Esophagus squamous epithelium (tissue), 5 donors: ENCODE measurements around the gene PFDN5. TPM values are rescaled to one million over a fixed set of nuclear protein-coding genes. Genes with fewer than 3 reads are reported as not detected.

ENCODE experiments used
- DNase-seq: peaks from one replicate; lab custom pipeline; 2025; lab: John Stamatoyannopoulos, UW
- H3K27ac ChIP-seq, 4 donors: fragments of 200-600 bp; sonication (generic); one replicate each; pipeline ENCODE4 v1.5.1; 2016 to 2019; ENCODE audit warnings: mild to moderate bottlenecking in 1 of 4
- H3K27me3 ChIP-seq, 4 donors: fragments of 200-600 bp; sonication (generic); 1 replicate in 3 of 4; 2 replicates in 1 of 4; pipeline versions ENCODE4 v1.5.1 to v1.6.0; 2017 to 2021; ENCODE audit warnings: antibody characterized with exemption in 1 of 4
- H3K36me3 ChIP-seq, 3 donors: fragments of 200-600 bp; sonication (generic); one replicate each; pipeline ENCODE4 v1.5.1; 2016 to 2019
- H3K4me1 ChIP-seq, 3 donors: fragments of 200-600 bp; sonication (generic); one replicate each; pipeline ENCODE4 v1.5.1; 2017 to 2019
- H3K4me3 ChIP-seq, 4 donors: fragments of 200-600 bp; sonication (generic); 1 replicate in 3 of 4; 2 replicates in 1 of 4; pipeline ENCODE4 v1.5.1; 2016 to 2019; ENCODE audit warnings: mild to moderate bottlenecking in 2 of 4, moderate library complexity in 1 of 4
- H3K9me3 ChIP-seq, 3 donors: fragments of 200-600 bp; sonication (generic); one replicate each; pipeline ENCODE4 v1.5.1; 2016 to 2019
- CTCF ChIP-seq, 6 experiments: fragments of 450-650 bp in 4 of 6; fragments of 200-600 bp in 2 of 6; sonication (generic) in 2 of 6; IDR thresholded peaks; one replicate each; pipeline ENCODE4 v1.5.1; 2016 to 2019; ENCODE audit warnings: antibody characterized with exemption in 6 of 6, mild to moderate bottlenecking in 4 of 6, moderate library complexity in 4 of 6
- POLR2A ChIP-seq, 4 donors: fragments of 450-650 bp; IDR thresholded peaks; one replicate each; pipeline ENCODE4 v1.6.1; 2017; ENCODE audit warnings: antibody characterized with exemption in 4 of 4, mild to moderate bottlenecking in 4 of 4, moderate library complexity in 3 of 4
- WGBS, 2 donors: methylation state at CpG; one replicate each; pipeline ENCODE4 v1.1.5; 2018; 5-methylcytosine and 5-hydroxymethylcytosine counted together
- intact Hi-C: fragments of 100-400 bp; cut with DNase I; formaldehyde crosslinking; loops from one replicate; pipeline ENCODE4 v1.15.0; 2022
- total RNA-seq, 4 donors: library from RNA; depleted of rRNA; stranded (reverse); fragments of >200 nt; gene quantifications; one replicate each; pipeline ENCODE4 v1.1.0, GENCODE V29; 2016
- donor health status: DM: yes; HTN: yes; CAD: no.

The PFDN5 gene
- total RNA-seq, 4 donors from 2014 or later: 203 to 638 (median 324) TPM

- Histone ChIP-seq H3K4me1 (no peaks in the 10 kb centered on the region), H3K4me3 (no peak overlapping the region), H3K36me3 (no peaks in the 10 kb centered on the region), H3K27me3 (peaks cover 0 to 66% (median 0%) of the 10 kb centered on the region in 4 donors), H3K9me3 (no peaks in the 10 kb centered on the region), H3K27ac (no peak overlapping the region)
- intact Hi-C loops: no loop called here
- 29 to 33% methylated on average over 9 to 10 of the region's 11 CpGs for WGBS, 2 donors
- no peak for DNase-seq
- no peak for TF ChIP-seq POLR2A (IDR thresholded peaks at IDR 0.05)
- TF ChIP-seq CTCF (IDR thresholded peaks at IDR 0.05): no peak
Observed at GRCh38 chr12:53338017-53338416, 42.7 kb downstream of the PFDN5 start.

GRCh38 chr12:53338916-53339315 is 43.6 kb downstream of the PFDN5 start:
- Histone ChIP-seq H3K4me3 (no peak overlapping the region), H3K4me1 (no peaks in the 10 kb centered on the region), H3K27ac (no peak overlapping the region), H3K36me3 (no peaks in the 10 kb centered on the region), H3K27me3 (peaks cover 0 to 57% (median 0%) of the 10 kb centered on the region in 4 donors), H3K9me3 (no peaks in the 10 kb centered on the region)
- 0 to 64% methylated on average over 1 to 2 of the region's 6 CpGs for WGBS, 2 donors
- no peak for DNase-seq
- intact Hi-C loops: no loop called here
- TF ChIP-seq POLR2A (IDR thresholded peaks at IDR 0.05) (no peak), CTCF (IDR thresholded peaks at IDR 0.05) (no peak)

GRCh38 chr12:53340398-53340797 is 45.1 kb downstream of the PFDN5 start:
- peaks cover 0 to 43% (median 0%) of the 10 kb centered on the region in 4 donors for H3K27me3 ChIP-seq
- intact Hi-C loops: no loop called here
- WGBS, 2 donors: 77% methylated on average over 3 of the region's 9 CpGs; no CpG with 5 or more reads in 1 of the 2 donors
- no peak for TF ChIP-seq POLR2A (IDR thresholded peaks at IDR 0.05)
- TF ChIP-seq CTCF (IDR thresholded peaks at IDR 0.05): no peak
- H3K4me3 ChIP-seq: no peak overlapping the region
- H3K27ac ChIP-seq: no peak overlapping the region
- H3K4me1 ChIP-seq: peaks cover 0 to 14% (median 5%) of the 10 kb centered on the region in 3 donors
- no peak for DNase-seq
- H3K36me3 ChIP-seq: no peaks in the 10 kb centered on the region
- H3K9me3 ChIP-seq: no peaks in the 10 kb centered on the region

- Histone ChIP-seq H3K36me3 (no peaks in the 10 kb centered on the region), H3K4me1 (peaks cover 0 to 22% (median 12%) of the 10 kb centered on the region in 3 donors), H3K27ac (no peak overlapping the region), H3K27me3 (peaks cover 0 to 13% (median 0%) of the 10 kb centered on the region in 4 donors), H3K9me3 (no peaks in the 10 kb centered on the region), H3K4me3 (no peak overlapping the region)
- 48 to 67% methylated on average over 3 of the region's 3 CpGs for WGBS, 2 donors
- no peak for DNase-seq
- no peak for TF ChIP-seq CTCF (IDR thresholded peaks at IDR 0.05)
- TF ChIP-seq POLR2A (IDR thresholded peaks at IDR 0.05): no peak
- intact Hi-C loops: no loop called here
Observed at GRCh38 chr12:53343449-53343848, 48.1 kb downstream of the PFDN5 start.

GRCh38 chr12:53343969-53344368 is 48.6 kb downstream of the PFDN5 start:
- TF ChIP-seq CTCF (IDR thresholded peaks at IDR 0.05): no peak
- no peak for TF ChIP-seq POLR2A (IDR thresholded peaks at IDR 0.05)
- 92 to 95% methylated on average over 4 of the region's 4 CpGs for WGBS, 2 donors
- Histone ChIP-seq H3K4me3 (no peak overlapping the region), H3K36me3 (no peaks in the 10 kb centered on the region), H3K27ac (no peak overlapping the region), H3K27me3 (peaks cover 0 to 8% (median 0%) of the 10 kb centered on the region in 4 donors), H3K9me3 (no peaks in the 10 kb centered on the region), H3K4me1 (peaks cover 0 to 22% (median 12%) of the 10 kb centered on the region in 3 donors)
- intact Hi-C loops: no loop called here
- no peak for DNase-seq
